Peyer's patch (tissue), 4 donors: ENCODE data around the gene SIDT2. TPM values are rescaled to one million over a fixed set of nuclear protein-coding genes. Genes with fewer than 3 reads are reported as not detected.
A peak's percentile ranks its signal among the peaks of the same experiment; 100 is the strongest.

Experiments
- DNase-seq, 3 donors: peaks; one replicate each; pipeline ENCODE4 v3.0.0-alpha.2; 2017 to 2019
- H3K27ac ChIP-seq, 4 donors: fragments of 200-600 bp; sonication (generic); one replicate each; pipeline ENCODE4 v1.5.1; 2016 to 2019
- H3K27me3 ChIP-seq, 2 donors: fragments of 200-600 bp; sonication (generic); one replicate each; pipeline ENCODE4 v1.5.1; 2019
- H3K36me3 ChIP-seq, 3 donors: fragments of 200-600 bp; sonication (generic); one replicate each; pipeline ENCODE4 v1.5.1; 2016 to 2019
- H3K4me1 ChIP-seq, 4 donors: fragments of 200-600 bp; sonication (generic); one replicate each; pipeline ENCODE4 v1.5.1; 2016 to 2019
- H3K4me3 ChIP-seq, 4 donors: fragments of 200-600 bp; sonication (generic); 1 replicate in 3 of 4; 2 replicates in 1 of 4; pipeline ENCODE4 v1.5.1; 2016 to 2019; ENCODE audit warnings: mild to moderate bottlenecking in 1 of 4
- H3K9me3 ChIP-seq, 4 donors: fragments of 200-600 bp; sonication (generic); one replicate each; pipeline ENCODE4 v1.5.1; 2016 to 2019; ENCODE audit warnings: mild to moderate bottlenecking in 1 of 4
- CTCF ChIP-seq, 6 experiments: fragments of 450-650 bp in 4 of 6; fragments of 200-600 bp in 2 of 6; sonication (generic) in 1 of 6; IDR thresholded peaks; one replicate each; pipeline ENCODE4 v1.5.1; 2017 to 2019; ENCODE audit warnings: antibody characterized with exemption in 6 of 6, mild to moderate bottlenecking in 3 of 6, moderate library complexity in 1 of 6
- POLR2A ChIP-seq, 2 donors: fragments of 450-650 bp; IDR thresholded peaks; one replicate each; pipeline ENCODE4 v1.5.1; 2017; ENCODE audit warnings: antibody characterized with exemption in 2 of 2, mild to moderate bottlenecking in 2 of 2, moderate library complexity in 2 of 2
- total RNA-seq, 4 donors: library from RNA; depleted of rRNA; stranded (reverse); fragments of >200 nt; gene quantifications; one replicate each; pipeline ENCODE4 v1.1.0, GENCODE V29; 2016

The SIDT2 gene
- total RNA-seq, 4 donors from 2014 or later = 69.3 to 201 (median 162) TPM

GRCh38 chr11:117175781-117176180 lies 2.8 kb upstream of the SIDT2 start:
- no peak for TF ChIP-seq POLR2A (IDR thresholded peaks at IDR 0.05)
- TF ChIP-seq CTCF (IDR thresholded peaks at IDR 0.05) = no peak
- Histone ChIP-seq H3K36me3 (peaks cover 0 to 3% (median 0%) of the 10 kb centered on the region in 3 donors), H3K4me3 (no peak overlapping the region), H3K27me3 (no peaks in the 10 kb centered on the region), H3K4me1 (peaks cover under 1 to 30% (median 6%) of the 10 kb centered on the region in 4 donors), H3K9me3 (no peaks in the 10 kb centered on the region), H3K27ac (peak overlapping the region in 1 of 4 donors; percentile 12)
- DNase-seq = no peak

- H3K4me1 ChIP-seq = peaks cover 4 to 34% (median 9%) of the 10 kb centered on the region in 4 donors
These were observed 2.4 kb upstream of the SIDT2 start for GRCh38 chr11:117176186-117176585.

GRCh38 chr11:117177534-117178209 lies 871 bp upstream of the SIDT2 start:
- Histone ChIP-seq H3K9me3 (no peaks in the 10 kb centered on the region), H3K4me1 (peaks cover 4 to 38% (median 9%) of the 10 kb centered on the region in 4 donors), H3K36me3 (peaks cover 0 to 14% (median 0%) of the 10 kb centered on the region in 3 donors), H3K4me3 (peak overlapping the region in 3 of 4 donors; percentile 89 to 99 (median 95)), H3K27ac (peak overlapping the region; percentile 89 to 99 (median 94)), H3K27me3 (no peaks in the 10 kb centered on the region)
- TF ChIP-seq POLR2A (IDR thresholded peaks at IDR 0.05) (no peak), CTCF (IDR thresholded peaks at IDR 0.05) (no peak)
- peak in 1 of 3 donors; percentile 47 for DNase-seq

More at GRCh38 chr11:117176186-117176585, 2.4 kb upstream of the SIDT2 start:
- no peaks in the 10 kb centered on the region for H3K27me3 ChIP-seq
- TF ChIP-seq CTCF (IDR thresholded peaks at IDR 0.05) = no peak
- H3K9me3 ChIP-seq = no peaks in the 10 kb centered on the region
- no peak overlapping the region for H3K27ac ChIP-seq
- no peak overlapping the region for H3K4me3 ChIP-seq
- H3K36me3 ChIP-seq = no peaks in the 10 kb centered on the region
- no peak for DNase-seq

GRCh38 chr11:117179048-117179999 lies 781 bp downstream of the SIDT2 start:
- peaks cover 4 to 33% (median 9%) of the 10 kb centered on the region in 4 donors for H3K4me1 ChIP-seq
- no peaks in the 10 kb centered on the region for H3K9me3 ChIP-seq
- H3K4me3 ChIP-seq = peak overlapping the region; percentile 80 to 99 (median 92)
- no peak for TF ChIP-seq POLR2A (IDR thresholded peaks at IDR 0.05)
- TF ChIP-seq CTCF (IDR thresholded peaks at IDR 0.05) = peak in 2 of 6 experiments; percentile 2 to 6
- H3K36me3 ChIP-seq = peaks cover 0 to 30% (median 0%) of the 10 kb centered on the region in 3 donors
- peak overlapping the region; percentile 89 to 99 (median 94) for H3K27ac ChIP-seq
- no peaks in the 10 kb centered on the region for H3K27me3 ChIP-seq
- DNase-seq = peak; percentile 45 to 78 (median 75)

- Histone ChIP-seq H3K9me3 (no peaks in the 10 kb centered on the region), H3K4me3 (peak overlapping the region; percentile 80 to 99 (median 92)), H3K27me3 (no peaks in the 10 kb centered on the region), H3K27ac (peak overlapping the region; percentile 89 to 99 (median 94)), H3K36me3 (peaks cover 0 to 34% (median 0%) of the 10 kb centered on the region in 3 donors), H3K4me1 (peaks cover 4 to 33% (median 9%) of the 10 kb centered on the region in 4 donors)
- peak in 2 of 3 donors; percentile 14 to 42 for DNase-seq
- TF ChIP-seq CTCF (IDR thresholded peaks at IDR 0.05) (no peak), POLR2A (IDR thresholded peaks at IDR 0.05) (no peak)
These were observed 1.5 kb downstream of the SIDT2 start for GRCh38 chr11:117180020-117180419.
